DMS79 (cell line): ENCODE data around the gene STX1B.
"Not testable (repeated sequence)": the region's sequence is repeated elsewhere in the genome, so short reads cannot be mapped to it uniquely, and the experiment has no call there.

Experiments used
- DNase-seq: peaks from one replicate; lab custom pipeline; 2025; lab: John Stamatoyannopoulos, UW

STX1B gene

GRCh38 chr16:31013292-31013691 lies 2.9 kb upstream of the STX1B start:
- not testable (repeated sequence) for DNase-seq

- not testable (repeated sequence) for DNase-seq
Observed at GRCh38 chr16:31011815-31012214, 1.4 kb upstream of the STX1B start.

GRCh38 chr16:31009894-31010584 lies 399 bp downstream of the STX1B start:
- no peak for DNase-seq

GRCh38 chr16:31009120-31009519 lies 1.3 kb downstream of the STX1B start:
- DNase-seq: no peak

GRCh38 chr16:31008551-31008950 lies 1.9 kb downstream of the STX1B start:
- DNase-seq: no peak

- DNase-seq: no peak
Observed at GRCh38 chr16:31008149-31008548, 2.3 kb downstream of the STX1B start.

- no peak for DNase-seq
Observed at GRCh38 chr16:31007684-31008083, 2.8 kb downstream of the STX1B start.

GRCh38 chr16:31006589-31006988 lies 3.8 kb downstream of the STX1B start:
- DNase-seq: no peak

GRCh38 chr16:31006086-31006385 lies 4.4 kb downstream of the STX1B start:
- DNase-seq: no peak

GRCh38 chr16:31005350-31006085 lies 4.9 kb downstream of the STX1B start:
- DNase-seq: no peak

- DNase-seq: no peak
Observed at GRCh38 chr16:31004658-31005057, 5.8 kb downstream of the STX1B start.

- no peak for DNase-seq
Observed at GRCh38 chr16:31003744-31004143, 6.7 kb downstream of the STX1B start.

GRCh38 chr16:31002862-31003341 lies 7.5 kb downstream of the STX1B start:
- no peak for DNase-seq

- DNase-seq: no peak
Observed at GRCh38 chr16:31002250-31002700, 8.2 kb downstream of the STX1B start.

GRCh38 chr16:31001507-31002249 lies 8.8 kb downstream of the STX1B start:
- no peak for DNase-seq

- no peak for DNase-seq
Observed at GRCh38 chr16:31000671-31001382, 9.6 kb downstream of the STX1B start.

GRCh38 chr16:30998852-30999761 lies 11.3 kb downstream of the STX1B start:
- no peak for DNase-seq

GRCh38 chr16:30997725-30998711 lies 12.4 kb downstream of the STX1B start:
- DNase-seq: no peak

- peak; percentile 25 for DNase-seq
Observed at GRCh38 chr16:30996985-30997724, 13.3 kb downstream of the STX1B start.
